Activated naive CD8-positive, alpha-beta T cell treated with anti-CD3 and anti-CD28 coated beads, Interleukin-2, amount 10 ng/mL, durations not matched to agents 7 days and 5 days (primary cell): ENCODE data around the gene FHIT. TPM values are rescaled to one million over a fixed set of nuclear protein-coding genes. Genes with fewer than 3 reads are reported as not detected.

Experiments used
- ATAC-seq: fragments of 150-1000 bp; cut with Tn5 transposase; one replicate; pipeline ENCODE4 v1.10.0; 2021; ENCODE audit warnings: low read depth, moderate library complexity
- POLR2A ChIA-PET: fragments of 350-600 bp; sonication (Branson Sonifier 250); formaldehyde crosslinking; loops from one replicate; lab custom pipeline; 2021; ENCODE audit warnings: antibody characterized with exemption; lab: Charles Lee
- DNase-seq: peaks from one replicate; pipeline ENCODE4 v3.0.0; 2021
- H3K27ac Mint-ChIP-seq: one replicate; pipeline ENCODE4 v1.8.0; 2022; ENCODE audit warnings: mild to moderate bottlenecking, mixed read lengths
- H3K27me3 Mint-ChIP-seq: one replicate; pipeline ENCODE4 v1.8.0; 2022; ENCODE audit warnings: mild to moderate bottlenecking, moderate library complexity, mixed read lengths
- H3K36me3 Mint-ChIP-seq: one replicate; pipeline ENCODE4 v1.8.0; 2021; ENCODE audit warnings: mild to moderate bottlenecking, mixed read lengths
- H3K4me1 Mint-ChIP-seq: one replicate; pipeline ENCODE4 v1.8.0; 2021; ENCODE audit warnings: mixed read lengths
- H3K4me3 Mint-ChIP-seq: one replicate; pipeline ENCODE4 v1.8.0; 2022; ENCODE audit warnings: mild to moderate bottlenecking, moderate library complexity, mixed read lengths
- H3K9me3 Mint-ChIP-seq: one replicate; pipeline ENCODE4 v1.8.0; 2021; ENCODE audit warnings: mixed read lengths
- total RNA-seq, 2 experiments: library from RNA; stranded (reverse); gene quantifications; one replicate each; pipeline ENCODE4 v1.2.3, GENCODE V29; 2021

Gene FHIT
- total RNA-seq, 2 experiments from 2014 or later = 3.7 to 5.8 TPM

DNA sequence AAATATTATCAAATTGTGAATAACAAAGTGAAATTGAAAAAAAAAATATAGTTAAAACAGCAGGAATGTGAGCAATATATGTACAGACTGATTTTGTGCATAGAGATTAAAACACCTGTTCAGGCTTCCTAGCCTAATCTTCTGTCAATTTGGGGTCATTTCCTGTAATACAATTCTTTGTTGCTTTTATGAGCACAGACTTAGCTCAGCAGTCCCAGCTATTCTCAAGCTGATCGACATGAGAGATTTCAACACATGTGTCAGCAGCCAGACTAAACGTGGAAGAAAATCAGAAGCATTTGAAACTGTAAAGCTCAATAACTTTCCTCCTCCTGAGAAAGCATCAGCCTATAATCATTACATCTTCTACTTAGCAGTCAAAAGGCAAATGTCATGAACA is 1.6 kb upstream of the FHIT start:
- POLR2A ChIA-PET = interaction anchor here (0.6 kb wide), 1 partner anchor 1108 kb away, joined by 6 read pairs; no protein-coding TSS in a partner anchor
- no peak for ATAC-seq
- no peak overlapping the region for H3K27ac Mint-ChIP-seq
- peaks cover 11% of the 10 kb centered on the region for H3K27me3 Mint-ChIP-seq
- peaks cover 3% of the 10 kb centered on the region for H3K36me3 Mint-ChIP-seq
- no peak for DNase-seq
- no peaks in the 10 kb centered on the region for H3K9me3 Mint-ChIP-seq
- H3K4me3 Mint-ChIP-seq = no peak overlapping the region
- peaks cover 11% of the 10 kb centered on the region for H3K4me1 Mint-ChIP-seq

DNA sequence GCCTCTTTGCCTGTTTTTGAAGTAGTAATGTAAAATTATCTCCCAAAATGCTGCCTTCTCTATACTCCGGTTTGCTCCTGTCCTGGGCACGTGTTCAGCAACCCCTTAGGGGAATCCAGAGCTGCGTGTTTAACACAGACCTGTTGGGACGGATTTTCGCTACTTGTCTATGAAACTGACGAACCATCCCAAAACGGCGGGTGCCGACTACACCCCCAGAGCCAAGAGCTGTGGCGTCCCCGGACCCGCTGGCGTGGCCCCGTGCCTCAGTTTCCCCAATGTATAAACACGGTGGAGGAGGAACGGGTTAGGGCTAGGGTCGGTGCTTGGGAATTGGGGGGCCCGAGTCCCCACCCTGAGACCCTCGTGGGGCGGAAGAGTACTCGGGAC is 473 bp downstream of the FHIT start:
- POLR2A ChIA-PET = no interaction called here
- no peak for ATAC-seq

DNA sequence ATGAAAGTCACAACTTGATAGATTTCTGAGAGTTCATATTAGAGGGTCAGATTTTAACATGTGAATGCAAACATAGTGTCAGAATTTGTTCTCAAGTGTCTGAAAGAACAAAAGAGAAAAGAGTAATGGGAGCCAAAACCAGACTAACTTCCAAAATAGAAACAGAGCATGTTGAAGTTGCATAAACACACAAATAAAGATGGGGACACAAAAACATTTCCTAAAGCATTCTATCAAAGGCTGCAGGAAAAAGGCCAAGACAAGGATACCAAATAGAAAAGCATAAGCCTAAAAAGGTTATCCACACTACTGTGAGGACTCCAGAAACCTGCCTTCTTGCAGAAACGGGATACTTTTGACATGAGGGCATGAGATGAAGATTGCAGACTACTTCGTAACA is 2.8 kb downstream of the FHIT start:
- no peak overlapping the region for H3K4me3 Mint-ChIP-seq
- POLR2A ChIA-PET = no interaction called here
- ATAC-seq (no peak), DNase-seq (no peak)
- peaks cover under 1% of the 10 kb centered on the region for H3K27me3 Mint-ChIP-seq
- H3K9me3 Mint-ChIP-seq = no peaks in the 10 kb centered on the region
- peaks cover 4% of the 10 kb centered on the region for H3K36me3 Mint-ChIP-seq
- peaks cover 11% of the 10 kb centered on the region for H3K4me1 Mint-ChIP-seq
- no peak overlapping the region for H3K27ac Mint-ChIP-seq

More for the DNA sequence above, 473 bp downstream of the FHIT start:
- Mint-ChIP-seq H3K27me3 (peaks cover 6% of the 10 kb centered on the region), H3K36me3 (peaks cover 4% of the 10 kb centered on the region), H3K4me1 (peaks cover 11% of the 10 kb centered on the region), H3K27ac (peak overlapping the region; percentile 89), H3K4me3 (peak overlapping the region; percentile 93), H3K9me3 (no peaks in the 10 kb centered on the region)
- no peak for DNase-seq

DNA sequence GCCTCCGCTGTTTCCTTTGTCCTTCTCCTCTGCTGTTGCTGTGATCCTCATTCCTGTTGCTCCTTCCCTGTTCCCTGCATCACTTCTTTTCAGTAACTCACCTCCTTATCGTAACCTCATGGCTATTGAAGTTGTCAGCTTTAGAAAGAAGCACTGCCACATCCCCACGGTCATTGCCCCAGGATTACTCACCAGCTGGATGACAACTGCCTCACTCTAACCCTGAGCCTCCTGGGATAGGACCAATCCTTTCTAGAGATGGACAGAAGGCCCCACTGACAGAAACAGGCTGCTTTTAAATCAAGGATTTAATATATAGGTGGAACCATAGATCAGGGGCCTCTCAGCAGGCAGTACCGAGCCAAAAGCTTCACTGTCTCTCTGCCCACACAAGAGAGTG is 4.1 kb downstream of the FHIT start:
- no peak for ATAC-seq
- H3K27ac Mint-ChIP-seq = no peak overlapping the region
- H3K9me3 Mint-ChIP-seq = no peaks in the 10 kb centered on the region
- POLR2A ChIA-PET = no interaction called here
- no peak overlapping the region for H3K4me3 Mint-ChIP-seq
- no peaks in the 10 kb centered on the region for H3K27me3 Mint-ChIP-seq
- peaks cover 4% of the 10 kb centered on the region for H3K36me3 Mint-ChIP-seq
- DNase-seq = no peak
- peaks cover 11% of the 10 kb centered on the region for H3K4me1 Mint-ChIP-seq

GRCh38 chr3:61239871-61240270 is 11.4 kb downstream of the FHIT start:
- ATAC-seq = no peak
- DNase-seq = no peak
- Mint-ChIP-seq H3K27ac (no peak overlapping the region), H3K27me3 (no peaks in the 10 kb centered on the region), H3K4me3 (no peak overlapping the region), H3K36me3 (no peaks in the 10 kb centered on the region), H3K9me3 (no peaks in the 10 kb centered on the region), H3K4me1 (no peaks in the 10 kb centered on the region)
- POLR2A ChIA-PET = no interaction called here

- H3K4me3 Mint-ChIP-seq = no peak overlapping the region
- no peak for DNase-seq
- H3K27me3 Mint-ChIP-seq = no peaks in the 10 kb centered on the region
- no peaks in the 10 kb centered on the region for H3K4me1 Mint-ChIP-seq
- no peaks in the 10 kb centered on the region for H3K9me3 Mint-ChIP-seq
- H3K27ac Mint-ChIP-seq = no peak overlapping the region
- ATAC-seq = no peak
- POLR2A ChIA-PET = no interaction called here
- H3K36me3 Mint-ChIP-seq = no peaks in the 10 kb centered on the region
These were observed 13.4 kb downstream of the FHIT start for GRCh38 chr3:61237858-61238257.

- POLR2A ChIA-PET = no interaction called here
- no peaks in the 10 kb centered on the region for H3K9me3 Mint-ChIP-seq
- H3K36me3 Mint-ChIP-seq = peaks cover under 1% of the 10 kb centered on the region
- ATAC-seq (no peak), DNase-seq (no peak)
- no peaks in the 10 kb centered on the region for H3K27me3 Mint-ChIP-seq
- H3K4me1 Mint-ChIP-seq = no peaks in the 10 kb centered on the region
- no peak overlapping the region for H3K4me3 Mint-ChIP-seq
- H3K27ac Mint-ChIP-seq = no peak overlapping the region
These were observed 14.7 kb downstream of the FHIT start for GRCh38 chr3:61236556-61236955.

GRCh38 chr3:61233746-61234145 is 17.5 kb downstream of the FHIT start:
- H3K4me1 Mint-ChIP-seq = no peaks in the 10 kb centered on the region
- POLR2A ChIA-PET = no interaction called here
- H3K4me3 Mint-ChIP-seq = no peak overlapping the region
- DNase-seq (no peak), ATAC-seq (no peak)
- H3K27ac Mint-ChIP-seq = no peak overlapping the region
- peaks cover 3% of the 10 kb centered on the region for H3K36me3 Mint-ChIP-seq
- H3K27me3 Mint-ChIP-seq = no peaks in the 10 kb centered on the region
- no peaks in the 10 kb centered on the region for H3K9me3 Mint-ChIP-seq

DNA sequence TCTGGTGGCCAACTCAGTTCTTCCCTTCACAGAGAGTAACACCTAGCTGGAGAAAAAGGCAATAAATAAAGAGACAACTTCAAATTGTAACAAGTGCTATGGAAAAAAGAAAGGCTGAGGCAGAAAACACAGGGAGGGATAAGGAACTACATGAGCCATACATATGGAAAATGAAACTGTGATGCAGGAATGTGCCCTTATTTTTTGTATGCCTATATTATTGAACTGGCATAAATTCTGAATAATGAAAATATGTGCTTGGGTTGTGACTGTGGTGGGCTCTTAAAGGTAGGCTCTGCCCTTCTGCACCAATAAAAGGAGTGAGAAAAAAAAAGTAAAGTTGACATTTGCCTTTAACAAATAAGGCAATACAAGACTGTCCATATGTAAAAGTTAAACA is 19.6 kb downstream of the FHIT start:
- H3K9me3 Mint-ChIP-seq = peaks cover 2% of the 10 kb centered on the region
- no peak for DNase-seq
- POLR2A ChIA-PET = no interaction called here
- H3K36me3 Mint-ChIP-seq = peaks cover 5% of the 10 kb centered on the region
- H3K4me1 Mint-ChIP-seq = no peaks in the 10 kb centered on the region
- no peak overlapping the region for H3K4me3 Mint-ChIP-seq
- no peak overlapping the region for H3K27ac Mint-ChIP-seq
- H3K27me3 Mint-ChIP-seq = no peaks in the 10 kb centered on the region
- no peak for ATAC-seq

DNA sequence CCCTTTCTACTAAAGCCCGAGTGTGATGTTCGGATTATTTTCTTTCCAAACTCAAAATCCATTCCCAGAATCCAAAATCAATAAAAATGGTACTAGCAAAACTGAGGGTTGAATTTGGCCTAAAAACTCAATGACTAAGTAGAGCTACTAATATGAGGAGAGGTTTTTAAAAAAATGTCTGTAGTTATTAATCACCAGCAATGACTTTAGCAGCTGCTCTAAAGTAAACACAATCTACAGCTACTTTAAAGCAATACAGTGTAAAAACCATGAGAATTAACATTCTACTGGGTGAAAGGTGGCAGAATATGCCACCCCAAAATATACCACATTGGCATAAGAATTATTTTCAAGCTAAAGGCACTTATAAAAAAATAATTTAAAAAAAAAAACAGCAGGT is 23.5 kb downstream of the FHIT start:
- Mint-ChIP-seq H3K27me3 (no peaks in the 10 kb centered on the region), H3K27ac (no peak overlapping the region), H3K36me3 (peaks cover 6% of the 10 kb centered on the region), H3K9me3 (peaks cover 4% of the 10 kb centered on the region), H3K4me3 (no peak overlapping the region), H3K4me1 (no peaks in the 10 kb centered on the region)
- ATAC-seq (no peak), DNase-seq (no peak)
- POLR2A ChIA-PET = no interaction called here

DNA sequence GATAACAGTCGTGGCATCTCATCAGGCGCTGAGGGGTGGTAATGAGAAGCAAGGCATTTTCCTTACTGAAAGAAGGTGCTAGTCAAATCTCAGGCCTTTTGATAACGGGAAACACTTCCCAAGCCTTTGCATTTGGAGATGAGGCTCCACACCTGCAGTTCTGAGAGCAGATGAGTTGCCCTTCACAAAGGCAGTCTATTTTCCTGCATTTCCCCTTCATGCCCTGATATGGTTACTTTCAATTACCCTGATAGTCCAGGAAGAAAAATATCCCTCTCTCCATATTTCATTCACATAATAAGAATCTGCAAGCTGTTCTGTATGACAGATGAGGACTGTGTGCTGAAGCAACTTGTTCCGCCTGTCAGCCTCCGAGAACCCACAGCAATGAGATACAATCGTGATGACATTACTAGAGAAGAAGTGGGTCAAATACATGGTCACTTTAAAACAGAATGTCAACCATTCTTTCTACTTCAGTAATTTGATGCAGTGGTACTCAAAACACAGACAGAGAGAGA is 25.0 kb downstream of the FHIT start:
- Mint-ChIP-seq H3K36me3 (peaks cover 3% of the 10 kb centered on the region), H3K4me3 (no peak overlapping the region), H3K4me1 (no peaks in the 10 kb centered on the region), H3K27me3 (no peaks in the 10 kb centered on the region), H3K9me3 (peaks cover 4% of the 10 kb centered on the region), H3K27ac (no peak overlapping the region)
- no peak for DNase-seq
- ATAC-seq = no peak
- POLR2A ChIA-PET = no interaction called here

DNA sequence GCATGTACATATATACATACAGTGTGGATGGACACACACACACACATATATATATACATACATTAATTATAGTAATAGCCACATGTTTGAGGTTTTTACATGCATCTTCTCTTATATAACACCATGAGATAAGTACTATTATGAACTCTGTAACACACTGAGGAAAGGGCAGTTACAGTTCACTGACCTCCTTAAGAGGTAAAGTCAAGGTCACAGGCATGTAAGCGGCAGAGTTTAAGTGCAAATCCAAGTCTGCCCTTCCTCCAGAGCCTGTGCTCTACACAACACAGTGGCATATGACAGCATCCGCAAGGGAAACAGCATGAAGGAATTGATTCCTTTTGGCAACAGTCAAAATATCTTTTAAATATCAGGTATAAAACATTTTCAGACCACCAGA is 26.4 kb downstream of the FHIT start:
- H3K27me3 Mint-ChIP-seq = no peaks in the 10 kb centered on the region

DNA sequence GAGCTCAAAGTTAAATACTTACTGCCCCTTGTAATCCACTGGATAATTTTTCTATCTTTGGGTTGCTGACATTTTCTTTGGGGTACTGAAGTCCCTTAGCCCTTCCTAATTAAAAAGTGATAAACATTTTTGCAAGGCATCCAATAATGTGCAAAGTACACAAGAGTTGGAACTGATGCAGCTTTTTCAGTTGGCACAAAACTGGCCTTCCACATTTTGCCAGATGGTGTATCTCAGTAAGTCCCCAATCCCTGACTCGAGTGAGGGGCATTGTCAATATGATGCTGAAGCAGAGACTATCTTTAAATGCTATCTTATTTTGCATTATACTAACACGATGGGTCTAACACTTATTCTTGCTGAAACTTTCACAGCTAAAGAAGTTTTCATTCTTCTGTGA is 27.8 kb downstream of the FHIT start:
- H3K4me3 Mint-ChIP-seq = no peak overlapping the region
- H3K36me3 Mint-ChIP-seq = peaks cover 3% of the 10 kb centered on the region
- DNase-seq = no peak
- H3K9me3 Mint-ChIP-seq = peaks cover 5% of the 10 kb centered on the region
- H3K27ac Mint-ChIP-seq = no peak overlapping the region
- H3K4me1 Mint-ChIP-seq = no peaks in the 10 kb centered on the region
- POLR2A ChIA-PET = no interaction called here
- ATAC-seq = no peak
- no peaks in the 10 kb centered on the region for H3K27me3 Mint-ChIP-seq

More for the DNA sequence above, 26.4 kb downstream of the FHIT start:
- peaks cover 3% of the 10 kb centered on the region for H3K36me3 Mint-ChIP-seq
- H3K9me3 Mint-ChIP-seq = peaks cover 4% of the 10 kb centered on the region
- H3K27ac Mint-ChIP-seq = no peak overlapping the region
- POLR2A ChIA-PET = no interaction called here
- no peak overlapping the region for H3K4me3 Mint-ChIP-seq
- DNase-seq (no peak), ATAC-seq (no peak)
- H3K4me1 Mint-ChIP-seq = no peaks in the 10 kb centered on the region

DNA sequence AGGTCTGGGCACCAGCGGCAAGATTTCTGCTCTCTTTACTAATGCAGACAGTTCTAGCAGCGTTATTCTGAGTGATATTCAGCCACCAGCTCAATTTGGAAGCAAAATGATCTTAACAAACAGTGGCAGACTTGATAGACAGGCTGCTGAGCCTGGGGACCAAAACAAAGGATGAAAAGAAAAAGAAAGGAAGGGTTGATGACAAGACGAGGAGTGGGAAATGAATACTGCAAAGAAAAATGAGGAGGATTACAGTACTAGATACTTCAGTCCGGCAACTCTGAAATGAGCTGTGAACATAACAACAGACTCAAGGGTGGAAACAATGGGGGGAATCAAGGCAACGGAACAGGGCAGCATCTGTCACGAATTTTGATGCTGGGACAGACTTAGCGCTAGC is 28.8 kb downstream of the FHIT start:
- Mint-ChIP-seq H3K27me3 (no peaks in the 10 kb centered on the region), H3K36me3 (peaks cover 3% of the 10 kb centered on the region), H3K9me3 (peaks cover 5% of the 10 kb centered on the region), H3K27ac (no peak overlapping the region), H3K4me1 (no peaks in the 10 kb centered on the region), H3K4me3 (no peak overlapping the region)
- POLR2A ChIA-PET = no interaction called here
- ATAC-seq = no peak
- no peak for DNase-seq
